Muscle layer of duodenum (tissue), 2 donors: ENCODE measurements around the gene ZNF473.

Experiments used
- H3K27ac ChIP-seq: one replicate; pipeline ENCODE4 v1.7.0; 2013; ENCODE audit warnings: mild to moderate bottlenecking, low read length
- H3K27me3 ChIP-seq: one replicate; pipeline ENCODE4 v1.7.0; 2013; ENCODE audit warnings: low read depth, mild to moderate bottlenecking, control low read depth, low read length
- H3K36me3 ChIP-seq, 2 donors: one replicate each; pipeline ENCODE4 v1.7.0; 2013; ENCODE audit warnings: low read length in 2 of 2, control low read depth in 1 of 2, mild to moderate bottlenecking in 1 of 2; ENCODE audit not compliant: insufficient read depth in 2 of 2, control insufficient read depth in 1 of 2
- H3K4me1 ChIP-seq, 2 donors: one replicate each; pipeline ENCODE4 v1.7.0; 2013; ENCODE audit warnings: low read length in 2 of 2, mild to moderate bottlenecking in 2 of 2, control low read depth in 1 of 2, moderate library complexity in 1 of 2; ENCODE audit not compliant: insufficient read depth in 2 of 2, control insufficient read depth in 1 of 2
- H3K4me3 ChIP-seq, 2 donors: one replicate each; pipeline ENCODE4 v1.7.0; 2013; ENCODE audit warnings: low read length in 2 of 2, low read depth in 1 of 2, mild to moderate bottlenecking in 1 of 2
- H3K9me3 ChIP-seq, 2 donors: one replicate each; pipeline ENCODE4 v1.7.0; 2013; ENCODE audit warnings: low read length in 2 of 2, control low read depth in 1 of 2, mild to moderate bottlenecking in 1 of 2; ENCODE audit not compliant: control insufficient read depth in 1 of 2
- donor health status: healthy.

ZNF473 gene

DNA sequence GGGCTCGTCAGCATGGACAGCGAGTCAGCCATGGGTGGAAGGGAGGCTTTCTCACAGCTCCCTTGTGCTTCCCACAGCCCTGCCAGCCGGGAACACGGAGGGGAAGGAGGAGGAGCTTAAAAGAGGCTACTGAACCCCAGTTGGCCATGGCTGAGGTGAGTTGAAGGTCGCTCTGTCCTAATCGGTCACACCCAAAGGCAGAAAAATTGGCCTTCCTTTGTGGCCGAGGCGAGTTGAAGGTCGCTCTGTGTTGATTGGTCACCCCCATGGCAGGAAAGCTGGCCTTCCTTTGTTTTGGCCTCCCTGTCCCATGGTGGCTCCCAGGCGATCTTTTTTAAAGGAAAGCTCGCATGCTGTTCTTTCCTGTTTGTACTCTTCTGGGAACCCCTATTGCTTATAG, 5.1 kb downstream of the ZNF473 start:
- no peaks in the 10 kb centered on the region for H3K27me3 ChIP-seq
- peaks cover 29 to 47% of the 10 kb centered on the region in 2 donors for H3K36me3 ChIP-seq
- no peak overlapping the region for H3K4me3 ChIP-seq
- no peak overlapping the region for H3K27ac ChIP-seq
- H3K9me3 ChIP-seq, result no peaks in the 10 kb centered on the region
- peaks cover 5 to 6% of the 10 kb centered on the region in 2 donors for H3K4me1 ChIP-seq

DNA sequence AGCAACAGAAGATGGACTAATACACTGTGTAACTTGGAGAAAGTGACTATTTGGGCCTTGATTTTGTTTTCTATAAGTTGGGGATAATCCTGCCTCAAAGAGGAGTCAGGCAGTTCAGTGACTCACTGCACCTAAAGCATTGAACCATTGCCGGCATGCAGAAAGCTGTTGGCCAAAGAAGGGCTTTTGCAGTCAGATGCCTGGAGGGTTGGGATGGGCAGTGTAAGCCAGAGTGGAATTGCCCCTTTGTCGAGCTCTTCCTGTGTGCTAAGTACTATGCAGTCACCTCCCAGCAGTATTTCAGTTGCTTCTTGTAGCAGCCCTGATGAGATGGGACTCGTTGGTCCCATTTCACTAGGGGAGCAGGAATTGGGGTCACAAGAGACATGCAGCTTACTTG, 11.1 kb downstream of the ZNF473 start:
- Histone ChIP-seq H3K27me3 (no peaks in the 10 kb centered on the region), H3K4me1 (no peaks in the 10 kb centered on the region), H3K4me3 (no peak overlapping the region), H3K27ac (no peak overlapping the region), H3K9me3 (no peaks in the 10 kb centered on the region), H3K36me3 (peaks cover 50 to 71% of the 10 kb centered on the region in 2 donors)

DNA sequence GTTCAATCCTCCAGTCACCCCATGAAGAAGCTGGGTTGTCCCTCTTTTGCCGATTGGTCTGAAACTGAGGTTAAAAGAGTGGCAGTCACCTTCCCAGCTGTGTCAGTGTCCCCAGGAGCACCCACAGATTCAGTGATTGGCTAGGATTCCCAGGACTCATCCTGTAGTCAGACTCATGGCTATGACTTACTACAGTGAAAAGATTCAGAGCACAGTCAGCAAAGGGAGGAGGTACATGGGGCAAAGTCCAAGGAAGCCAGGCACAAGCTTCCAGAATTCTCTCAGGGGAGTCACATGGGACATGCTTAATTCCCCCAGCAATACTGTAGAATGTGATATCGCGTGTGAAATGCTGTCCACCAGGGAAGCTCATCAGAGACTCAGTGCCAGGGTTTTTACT, 14.2 kb downstream of the ZNF473 start:
- Histone ChIP-seq H3K27me3 (no peaks in the 10 kb centered on the region), H3K9me3 (peaks cover 12 to 15% of the 10 kb centered on the region in 2 donors), H3K27ac (no peak overlapping the region), H3K36me3 (peaks cover 55 to 71% of the 10 kb centered on the region in 2 donors), H3K4me1 (no peaks in the 10 kb centered on the region), H3K4me3 (no peak overlapping the region)

DNA sequence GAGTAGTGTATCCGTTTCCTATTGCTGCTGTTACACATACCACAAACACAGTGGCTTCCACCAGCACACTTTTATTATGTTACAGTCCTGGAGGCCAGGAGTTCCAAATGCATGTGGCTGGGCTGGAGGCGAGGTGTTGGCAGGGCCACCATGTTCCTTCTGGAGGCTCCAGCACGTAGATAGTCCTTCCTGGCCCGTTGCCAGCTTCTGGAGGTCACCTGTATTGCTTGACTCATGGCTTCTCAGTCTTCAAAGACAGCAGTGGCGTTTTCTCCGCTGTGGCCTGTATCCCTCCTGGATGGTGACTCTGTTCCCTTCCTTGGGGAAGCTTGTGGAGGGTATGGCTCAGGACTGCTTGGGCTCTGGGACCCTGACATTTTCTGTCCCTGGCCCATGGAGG, 15.2 kb downstream of the ZNF473 start:
- no peak overlapping the region for H3K4me3 ChIP-seq
- no peaks in the 10 kb centered on the region for H3K4me1 ChIP-seq
- no peaks in the 10 kb centered on the region for H3K27me3 ChIP-seq
- H3K9me3 ChIP-seq, result peaks cover 22 to 25% of the 10 kb centered on the region in 2 donors
- peaks cover 65 to 81% of the 10 kb centered on the region in 2 donors for H3K36me3 ChIP-seq
- H3K27ac ChIP-seq, result no peak overlapping the region

DNA sequence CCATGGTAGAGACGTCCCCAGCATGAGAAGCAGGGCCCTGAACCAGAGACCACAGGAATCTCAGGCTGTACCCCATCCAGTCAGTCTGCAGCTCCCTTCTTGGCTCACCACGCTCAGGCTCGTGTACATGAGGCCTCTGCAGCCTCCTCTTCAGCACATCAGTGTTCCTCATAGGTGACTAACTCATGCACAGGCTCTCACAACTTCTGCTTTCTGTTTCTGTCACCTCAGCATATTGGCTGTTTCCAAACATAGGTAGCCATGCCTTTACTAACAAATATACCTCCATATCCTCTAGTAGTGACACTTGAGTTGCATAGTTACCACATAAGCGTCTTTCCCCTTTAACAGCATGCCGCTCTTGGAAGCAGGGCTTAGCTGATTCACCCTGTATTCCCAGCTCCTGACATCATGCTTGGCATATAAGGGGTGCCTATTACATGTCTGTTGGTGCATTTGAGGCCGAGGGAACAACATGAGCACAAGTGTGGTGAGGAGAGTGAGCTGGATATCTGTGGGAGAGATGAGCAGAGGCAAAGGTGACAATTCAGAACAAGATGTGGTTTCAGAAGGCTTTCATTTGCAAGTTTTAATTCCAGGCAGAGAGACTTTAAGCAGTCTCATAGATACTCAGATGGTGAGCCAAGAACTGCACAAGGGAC, 16.7 kb downstream of the ZNF473 start:
- Histone ChIP-seq H3K36me3 (peaks cover 72 to 78% of the 10 kb centered on the region in 2 donors), H3K9me3 (peaks cover 23 to 37% of the 10 kb centered on the region in 2 donors), H3K27me3 (no peaks in the 10 kb centered on the region), H3K4me3 (no peak overlapping the region), H3K4me1 (no peaks in the 10 kb centered on the region), H3K27ac (no peak overlapping the region)

DNA sequence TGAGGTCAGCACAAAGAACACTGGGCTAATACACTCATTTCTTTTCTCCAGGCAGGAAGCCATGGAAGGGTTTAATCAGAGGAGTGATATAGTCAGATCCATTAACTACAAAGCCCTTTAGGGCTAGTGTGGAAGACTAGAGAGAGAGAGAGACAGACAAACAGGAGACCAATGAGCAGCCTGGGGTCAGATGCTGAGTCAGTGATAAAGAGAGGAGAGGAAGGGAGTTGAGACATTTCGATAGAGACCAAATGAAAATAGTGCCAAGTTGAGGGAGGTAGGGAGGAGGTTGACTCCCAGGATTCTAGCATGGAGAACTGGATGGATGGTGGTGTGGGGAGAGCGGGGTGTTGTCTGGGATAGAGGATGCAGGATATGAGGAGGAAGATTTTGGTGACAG, 18.2 kb downstream of the ZNF473 start:
- Histone ChIP-seq H3K27me3 (no peaks in the 10 kb centered on the region), H3K9me3 (peaks cover 23 to 37% of the 10 kb centered on the region in 2 donors), H3K36me3 (peaks cover 71 to 79% of the 10 kb centered on the region in 2 donors), H3K4me3 (peak overlapping the region in 1 of 2 donors; percentile 1), H3K4me1 (no peaks in the 10 kb centered on the region), H3K27ac (no peak overlapping the region)

DNA sequence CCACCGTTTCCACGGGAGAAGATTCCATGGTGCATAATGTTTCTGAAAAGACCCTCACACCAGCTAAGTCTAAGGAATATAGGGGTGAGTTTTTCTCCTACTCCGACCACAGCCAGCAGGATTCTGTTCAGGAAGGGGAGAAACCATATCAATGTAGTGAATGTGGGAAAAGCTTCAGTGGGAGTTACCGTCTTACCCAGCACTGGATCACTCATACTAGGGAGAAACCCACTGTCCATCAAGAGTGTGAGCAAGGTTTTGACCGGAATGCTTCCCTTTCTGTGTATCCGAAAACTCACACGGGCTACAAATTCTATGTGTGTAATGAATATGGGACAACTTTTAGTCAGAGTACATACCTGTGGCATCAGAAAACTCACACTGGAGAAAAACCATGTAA, 19.1 kb downstream of the ZNF473 start:
- Histone ChIP-seq H3K36me3 (peaks cover 61 to 69% of the 10 kb centered on the region in 2 donors), H3K9me3 (peaks cover 23 to 37% of the 10 kb centered on the region in 2 donors), H3K27me3 (no peaks in the 10 kb centered on the region), H3K27ac (no peak overlapping the region), H3K4me1 (peaks cover 0 to under 1% of the 10 kb centered on the region in 2 donors), H3K4me3 (peak overlapping the region; percentile 11 to 44)

DNA sequence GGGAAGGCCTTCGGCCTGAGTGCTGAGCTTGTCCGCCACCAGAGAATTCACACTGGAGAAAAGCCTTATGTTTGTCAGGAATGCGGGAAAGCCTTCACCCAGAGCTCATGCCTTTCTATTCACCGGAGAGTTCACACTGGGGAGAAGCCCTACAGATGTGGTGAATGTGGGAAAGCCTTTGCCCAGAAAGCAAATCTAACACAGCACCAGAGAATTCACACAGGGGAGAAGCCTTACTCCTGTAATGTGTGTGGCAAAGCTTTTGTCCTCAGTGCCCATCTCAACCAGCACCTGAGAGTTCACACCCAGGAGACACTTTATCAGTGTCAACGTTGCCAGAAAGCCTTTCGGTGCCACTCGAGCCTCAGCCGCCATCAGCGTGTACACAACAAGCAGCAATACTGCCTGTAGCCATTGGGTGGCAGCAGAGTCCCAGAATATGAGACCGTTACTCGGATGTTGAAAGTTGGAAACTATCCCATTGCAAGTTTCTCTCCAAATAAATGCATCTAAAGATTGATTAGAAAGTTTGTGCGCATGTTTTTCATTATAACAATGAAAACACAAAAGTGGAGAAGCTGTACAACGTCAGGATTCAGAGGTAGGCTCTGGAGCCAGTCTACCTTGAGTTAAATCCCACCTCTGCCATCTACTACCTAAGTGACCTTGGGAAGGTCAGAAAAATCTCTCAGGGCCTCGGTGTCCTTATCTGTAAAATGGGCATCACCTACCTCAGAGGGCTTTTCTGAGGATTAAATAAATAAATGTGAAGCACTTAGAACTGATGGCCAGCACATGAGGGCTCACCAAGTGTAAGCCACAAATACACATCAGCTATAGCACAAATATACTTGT, 21.1 kb downstream of the ZNF473 start:
- peaks cover 0 to 4% of the 10 kb centered on the region in 2 donors for H3K4me1 ChIP-seq
- no peak overlapping the region for H3K4me3 ChIP-seq
- H3K27me3 ChIP-seq, result no peaks in the 10 kb centered on the region
- peaks cover 23 to 37% of the 10 kb centered on the region in 2 donors for H3K9me3 ChIP-seq
- H3K36me3 ChIP-seq, result peaks cover 42 to 50% of the 10 kb centered on the region in 2 donors
- no peak overlapping the region for H3K27ac ChIP-seq

DNA sequence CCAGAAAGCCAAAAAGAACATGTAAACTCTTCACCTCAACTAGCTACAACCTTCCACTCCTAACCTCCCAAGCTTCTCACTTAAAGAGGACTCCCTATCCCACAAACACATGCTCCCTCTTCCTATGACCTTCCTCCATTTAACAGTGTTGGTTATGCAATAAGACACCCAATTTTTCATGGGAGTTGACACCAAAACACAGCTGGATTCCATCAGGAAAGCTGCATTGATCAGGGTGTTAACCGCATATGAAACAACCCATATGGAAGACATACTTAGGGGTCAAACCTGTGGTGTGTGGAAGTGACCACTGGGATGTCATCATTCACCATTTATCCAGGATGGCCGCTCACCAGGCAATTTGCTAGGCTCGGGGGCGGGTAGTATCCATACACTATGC, 21.9 kb downstream of the ZNF473 start:
- peaks cover 23 to 37% of the 10 kb centered on the region in 2 donors for H3K9me3 ChIP-seq
- H3K4me3 ChIP-seq, result no peak overlapping the region
- peaks cover 34 to 42% of the 10 kb centered on the region in 2 donors for H3K36me3 ChIP-seq
- H3K27me3 ChIP-seq, result no peaks in the 10 kb centered on the region
- H3K4me1 ChIP-seq, result peaks cover 0 to 4% of the 10 kb centered on the region in 2 donors
- no peak overlapping the region for H3K27ac ChIP-seq

DNA sequence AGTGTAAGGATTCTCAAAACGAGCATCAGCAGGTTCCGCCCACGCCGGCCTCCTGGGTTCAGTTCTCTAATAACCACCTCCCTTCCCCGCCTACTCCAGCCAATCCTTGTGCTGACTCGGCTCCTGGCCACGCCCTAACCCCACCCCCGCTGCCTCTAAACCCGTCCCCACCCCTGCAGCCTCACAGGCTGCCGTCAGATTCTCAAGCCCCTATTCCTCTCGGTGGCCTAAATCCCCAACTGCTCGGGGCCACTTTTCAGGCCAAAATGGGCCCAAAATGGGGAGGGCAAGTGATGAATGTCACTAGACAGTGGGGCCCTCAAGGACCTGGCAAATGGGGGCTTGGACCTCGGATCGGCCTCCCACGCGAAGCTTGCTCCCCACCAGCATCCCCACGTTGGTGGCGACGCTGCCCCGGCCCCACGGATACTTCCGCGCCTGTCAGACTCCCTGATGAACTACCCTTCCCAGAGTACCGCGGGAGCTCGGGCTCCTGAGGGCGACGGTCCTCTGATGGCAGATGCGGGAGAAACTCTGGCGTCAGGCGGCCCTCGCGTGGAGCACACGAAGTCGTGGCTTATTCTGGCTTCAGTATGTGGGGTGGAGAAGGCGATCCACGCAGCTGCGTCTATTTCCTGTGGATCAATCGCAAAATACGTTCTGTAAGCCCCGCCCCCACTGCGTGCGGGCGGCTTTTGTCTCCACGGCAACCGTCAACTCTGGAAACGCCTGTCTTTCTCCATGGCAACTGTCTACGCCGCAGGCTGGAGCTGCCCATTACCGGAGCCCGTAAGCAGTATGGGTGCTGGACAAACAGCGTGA, 24.8 kb downstream of the ZNF473 start:
- Histone ChIP-seq H3K4me3 (peak overlapping the region; percentile 54 to 63), H3K4me1 (peaks cover 0 to 4% of the 10 kb centered on the region in 2 donors), H3K27me3 (no peaks in the 10 kb centered on the region), H3K36me3 (peaks cover 10 to 15% of the 10 kb centered on the region in 2 donors), H3K27ac (peak overlapping the region; percentile 5), H3K9me3 (peaks cover 4 to 15% of the 10 kb centered on the region in 2 donors)
